Thyroid gland (tissue), 4 donors: ENCODE measurements around the gene TXNDC2.
"Not testable (repeated sequence)": the region's sequence is repeated elsewhere in the genome, so short reads cannot be mapped to it uniquely, and the experiment has no call there.

ENCODE experiments used
- CTCF ChIP-seq, 6 experiments: fragments of 200-600 bp in 3 of 6; fragments of 450-650 bp in 3 of 6; sonication (generic) in 3 of 6; IDR thresholded peaks; one replicate each; pipeline ENCODE4 v1.5.1; 2016 to 2019; ENCODE audit warnings: antibody characterized with exemption in 6 of 6, mild to moderate bottlenecking in 2 of 6, inconsistent platforms in 1 of 6, moderate library complexity in 1 of 6
- POLR2A ChIP-seq, 2 donors: fragments of 450-650 bp; IDR thresholded peaks; one replicate each; pipeline ENCODE4 v1.6.1; 2017; ENCODE audit warnings: antibody characterized with exemption in 2 of 2, mild to moderate bottlenecking in 2 of 2, moderate library complexity in 1 of 2

- TF ChIP-seq CTCF, POLR2A (IDR thresholded peaks at IDR 0.05): not testable (repeated sequence)
These were observed 28.2 kb upstream of the TXNDC2 start for GRCh38 chr18:9857479-9857998.
